ENCODE measurements around the gene ZFYVE27.

DNA sequence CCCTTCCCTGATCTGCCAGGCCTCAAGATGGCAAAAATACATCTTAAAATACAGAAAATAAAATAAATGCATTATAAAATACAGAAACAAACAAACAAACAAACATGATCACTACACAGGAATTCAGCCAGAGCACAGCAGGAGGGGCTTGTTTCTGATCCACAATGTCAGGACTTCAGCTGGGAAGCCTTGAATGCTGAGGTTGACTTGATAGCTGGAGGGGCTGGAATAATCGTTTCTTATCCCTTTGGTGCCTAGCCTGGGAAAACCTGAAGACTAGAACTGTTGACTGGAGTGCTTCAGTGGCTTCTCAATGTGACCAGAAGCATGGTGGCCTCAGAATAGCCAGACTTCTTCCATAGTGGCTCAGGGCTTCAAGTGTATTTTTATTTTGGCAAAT lies 32.6 kb upstream of the ZFYVE27 start:
- no peak for TF ChIP-seq EZH2 (IDR thresholded peaks at IDR 0.05; ENCODE audit: insufficient read depth, poor library complexity, severe bottlenecking)
- TF ChIP-seq EZH2phosphoT487 (IDR thresholded peaks at IDR 0.05; ENCODE audit: insufficient read depth, low read depth) = no peak

Measured in GM23248 (cell line).